SK-N-MC (cell line): ENCODE data around the gene ADGRA1.

ENCODE experiments used
- DNase-seq: peaks from one replicate; pipeline ENCODE4 v3.0.0-alpha.2; 2011; ENCODE audit warnings: low read depth, low spot score
- H3K27ac ChIP-seq: fragments of 200-600 bp; sonication (generic); 2 replicates; pipeline ENCODE4 v1.5.1; 2016; ENCODE audit warnings: mixed run types
- H3K36me3 ChIP-seq: fragments of 200-600 bp; sonication (generic); 2 replicates; pipeline ENCODE4 v1.6.1; 2017; ENCODE audit warnings: antibody characterized with exemption, low read length, mixed read lengths; ENCODE audit not compliant: insufficient read depth
- H3K4me3 ChIP-seq: fragments of 200-600 bp; sonication (generic); 2 replicates; pipeline ENCODE4 v1.5.1; 2016
- H3K9ac ChIP-seq: fragments of 200-600 bp; sonication (generic); 2 replicates; pipeline ENCODE4 v1.8.0; 2017; ENCODE audit warnings: mixed run types, mixed read lengths; ENCODE audit not compliant: insufficient read length
- H3K9me3 ChIP-seq: fragments of 200-600 bp; sonication (generic); 2 replicates; pipeline ENCODE4 v1.6.1; 2017; ENCODE audit warnings: low read depth, mild to moderate bottlenecking, antibody characterized with exemption, low read length, moderate library complexity, mixed read lengths
- EZH2 ChIP-seq: fragments of 200-600 bp; sonication (generic); IDR thresholded peaks from one replicate; pipeline ENCODE4 v1.6.1; 2017; ENCODE audit warnings: antibody characterized with exemption
- FOXP2 ChIP-seq: optimal IDR thresholded peaks from 2 replicates; pipeline ENCODE3; 2011; ENCODE audit warnings: mild to moderate bottlenecking, moderate library complexity; ENCODE audit not compliant: insufficient read depth; ENCODE audit errors: extremely low read length, control extremely low read depth
- POLR2AphosphoS5 ChIP-seq: IDR thresholded peaks from 2 replicates; pipeline ENCODE4 v1.6.1; 2012; ENCODE audit warnings: mild to moderate bottlenecking, low read depth, low read length, borderline replicate concordance

The ADGRA1 gene

DNA sequence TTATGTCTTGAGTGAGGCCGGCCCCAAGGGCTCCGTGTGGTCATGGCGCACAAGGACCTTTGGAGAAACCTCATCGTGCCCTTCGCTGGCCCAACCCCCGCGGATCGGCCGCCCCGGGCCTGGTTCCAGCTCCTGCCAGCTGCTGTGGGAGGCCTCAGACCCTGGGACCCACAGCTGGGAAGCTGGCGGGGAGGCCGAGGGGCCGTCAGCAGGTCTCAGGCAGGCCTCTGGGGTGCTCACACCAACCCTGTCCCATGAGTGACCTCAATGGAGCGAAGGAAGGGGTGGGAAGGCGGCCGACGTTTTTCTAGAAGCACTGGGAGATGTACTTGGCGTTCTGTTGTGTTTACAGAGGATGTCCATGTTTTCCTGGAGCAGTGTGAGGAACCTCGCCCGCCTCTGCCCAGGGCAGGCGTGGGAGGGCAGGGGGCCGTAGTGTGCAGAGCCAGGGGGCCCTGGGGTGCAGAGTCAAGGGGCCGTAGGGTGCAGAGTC lies 18.6 kb upstream of the ADGRA1 start:
- TF ChIP-seq FOXP2 (no peak), POLR2AphosphoS5 (no peak), EZH2 (no peak)
- no peak overlapping the region for H3K27ac ChIP-seq

DNA sequence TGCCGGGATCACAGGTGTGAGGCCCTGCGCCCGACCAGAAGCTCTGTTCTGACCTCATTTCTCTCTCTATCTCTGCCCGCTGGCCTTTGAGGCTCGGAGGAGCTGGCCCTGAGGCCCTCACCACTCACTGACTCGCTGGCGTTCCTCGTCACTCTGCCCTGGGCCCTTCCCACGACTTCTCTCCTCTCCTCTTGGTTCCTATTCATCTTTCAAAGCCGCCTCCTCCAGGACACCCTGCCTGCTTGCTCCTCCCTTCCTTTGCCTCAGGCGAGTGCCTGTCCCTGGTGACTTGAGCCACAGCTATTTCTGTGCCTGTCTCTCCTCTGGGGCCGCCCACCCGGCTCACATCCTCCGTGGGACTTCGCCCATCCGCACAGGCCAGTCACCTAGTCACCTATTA lies 17.3 kb upstream of the ADGRA1 start:
- Histone ChIP-seq H3K9ac (no peak overlapping the region), H3K4me3 (no peak overlapping the region), H3K36me3 (no peaks in the 10 kb centered on the region), H3K27ac (no peak overlapping the region), H3K9me3 (no peaks in the 10 kb centered on the region)
- no peak for TF ChIP-seq EZH2
- DNase-seq, result no peak

More for the DNA sequence above, 18.6 kb upstream of the ADGRA1 start:
- Histone ChIP-seq H3K9ac (no peak overlapping the region), H3K9me3 (no peaks in the 10 kb centered on the region), H3K36me3 (no peaks in the 10 kb centered on the region), H3K4me3 (no peak overlapping the region)
- no peak for DNase-seq

DNA sequence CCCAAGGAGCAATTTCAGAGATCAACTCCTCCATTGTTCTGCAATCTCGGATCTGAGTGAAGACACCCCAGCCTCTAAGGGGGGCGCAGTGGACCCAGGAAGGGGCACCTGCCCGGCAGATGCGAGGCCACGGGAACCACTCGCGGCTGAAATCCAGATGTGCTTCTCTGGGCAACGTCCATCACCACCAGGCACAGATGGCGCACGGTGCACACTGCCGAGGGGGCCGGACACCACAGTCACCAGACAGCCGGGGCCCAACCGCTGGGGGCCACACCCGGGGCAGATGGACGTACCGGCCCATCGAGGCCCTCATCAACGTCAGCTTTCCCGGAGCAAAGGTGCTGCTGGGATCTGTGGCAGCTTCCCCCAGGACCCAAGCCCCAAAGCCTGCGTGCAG lies 16.9 kb upstream of the ADGRA1 start:
- H3K4me3 ChIP-seq, result no peak overlapping the region
- no peaks in the 10 kb centered on the region for H3K36me3 ChIP-seq
- no peak overlapping the region for H3K9ac ChIP-seq
- no peaks in the 10 kb centered on the region for H3K9me3 ChIP-seq
- TF ChIP-seq FOXP2 (no peak), POLR2AphosphoS5 (no peak), EZH2 (no peak)
- no peak for DNase-seq
- H3K27ac ChIP-seq, result no peak overlapping the region

DNA sequence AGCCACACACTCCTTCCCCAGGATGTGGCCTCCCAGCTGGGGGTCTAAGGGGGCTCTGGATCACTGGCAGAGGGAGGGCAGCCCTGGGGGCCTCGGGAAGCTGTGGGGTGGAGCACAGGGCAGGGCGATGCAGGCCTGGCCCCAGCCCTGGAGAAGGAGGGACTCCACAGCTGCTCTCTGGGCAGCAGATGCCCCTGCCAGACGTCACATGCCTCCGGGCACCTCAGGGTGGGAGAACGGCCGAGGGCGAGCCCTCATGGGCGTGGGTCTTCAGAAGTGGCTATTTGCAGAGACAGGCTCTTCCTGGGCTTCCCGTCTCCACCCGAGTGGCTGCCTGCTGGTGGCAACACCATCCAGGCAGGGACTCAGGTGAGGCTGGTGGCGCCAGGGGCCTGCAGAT lies 16.0 kb upstream of the ADGRA1 start:
- TF ChIP-seq EZH2 (no peak), FOXP2 (no peak), POLR2AphosphoS5 (no peak)
- no peak overlapping the region for H3K9ac ChIP-seq
- no peak overlapping the region for H3K27ac ChIP-seq

DNA sequence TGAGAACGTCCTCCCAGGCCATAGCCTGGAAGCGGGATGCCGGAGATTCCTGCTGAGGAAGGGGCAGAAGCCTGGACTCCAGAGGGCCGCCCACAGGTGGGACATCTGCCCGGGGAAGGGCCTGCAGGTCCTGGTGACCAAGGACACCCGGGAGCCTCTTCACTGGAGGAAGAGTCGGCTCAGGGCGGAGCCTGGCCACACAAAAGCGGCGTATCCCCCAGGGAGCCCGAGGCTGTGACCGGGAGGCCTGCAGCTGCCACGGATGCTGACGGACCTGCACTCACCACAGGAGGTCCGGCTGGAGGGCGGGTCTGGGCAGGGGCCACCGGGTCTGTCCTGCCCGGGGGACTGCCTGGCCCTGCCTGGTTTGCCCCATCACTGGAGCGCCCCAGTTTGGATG lies 15.5 kb upstream of the ADGRA1 start:
- Histone ChIP-seq H3K9ac (no peak overlapping the region), H3K9me3 (no peaks in the 10 kb centered on the region), H3K36me3 (no peaks in the 10 kb centered on the region), H3K27ac (no peak overlapping the region), H3K4me3 (no peak overlapping the region)
- no peak for TF ChIP-seq EZH2
- no peak for TF ChIP-seq FOXP2
- TF ChIP-seq POLR2AphosphoS5, result no peak
- DNase-seq, result no peak

More for the DNA sequence above, 16.0 kb upstream of the ADGRA1 start:
- H3K9me3 ChIP-seq, result no peaks in the 10 kb centered on the region
- H3K4me3 ChIP-seq, result no peak overlapping the region
- DNase-seq, result no peak
- no peaks in the 10 kb centered on the region for H3K36me3 ChIP-seq

DNA sequence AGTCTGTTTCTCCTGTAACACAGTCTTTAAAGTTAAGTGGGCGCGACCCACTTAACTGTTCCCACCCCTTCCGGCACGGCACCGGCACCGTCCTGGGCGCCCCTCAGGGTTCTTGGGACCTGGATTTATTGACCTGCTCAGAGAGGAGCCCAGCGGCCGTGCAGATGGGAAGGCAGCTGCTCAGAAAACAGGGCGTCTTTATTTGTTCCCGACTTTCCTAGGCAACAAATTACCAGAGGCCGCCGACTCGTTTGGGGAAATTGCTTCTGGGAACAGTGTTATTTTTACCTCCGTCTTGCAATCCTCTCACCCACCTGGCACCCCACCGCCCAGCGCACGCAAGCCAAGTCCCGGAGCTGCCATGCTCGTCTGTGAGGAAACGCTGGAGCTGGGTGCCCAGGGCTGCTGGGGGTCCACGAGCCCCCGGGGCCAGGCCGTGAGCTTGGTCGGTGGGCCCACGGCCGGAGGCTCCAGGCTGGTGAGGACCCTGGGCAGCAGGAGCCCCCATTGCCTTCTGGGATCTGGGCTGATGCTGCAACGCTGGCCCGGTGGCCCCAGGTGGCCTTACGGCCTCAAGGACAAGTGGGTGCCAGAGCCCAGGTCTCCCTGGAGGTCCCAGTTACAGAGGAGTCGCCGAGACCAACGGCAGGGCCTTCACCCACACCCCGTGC lies 14.9 kb upstream of the ADGRA1 start:
- no peak for TF ChIP-seq EZH2
- no peak for TF ChIP-seq FOXP2
- Histone ChIP-seq H3K9me3 (no peaks in the 10 kb centered on the region), H3K9ac (no peak overlapping the region)

DNA sequence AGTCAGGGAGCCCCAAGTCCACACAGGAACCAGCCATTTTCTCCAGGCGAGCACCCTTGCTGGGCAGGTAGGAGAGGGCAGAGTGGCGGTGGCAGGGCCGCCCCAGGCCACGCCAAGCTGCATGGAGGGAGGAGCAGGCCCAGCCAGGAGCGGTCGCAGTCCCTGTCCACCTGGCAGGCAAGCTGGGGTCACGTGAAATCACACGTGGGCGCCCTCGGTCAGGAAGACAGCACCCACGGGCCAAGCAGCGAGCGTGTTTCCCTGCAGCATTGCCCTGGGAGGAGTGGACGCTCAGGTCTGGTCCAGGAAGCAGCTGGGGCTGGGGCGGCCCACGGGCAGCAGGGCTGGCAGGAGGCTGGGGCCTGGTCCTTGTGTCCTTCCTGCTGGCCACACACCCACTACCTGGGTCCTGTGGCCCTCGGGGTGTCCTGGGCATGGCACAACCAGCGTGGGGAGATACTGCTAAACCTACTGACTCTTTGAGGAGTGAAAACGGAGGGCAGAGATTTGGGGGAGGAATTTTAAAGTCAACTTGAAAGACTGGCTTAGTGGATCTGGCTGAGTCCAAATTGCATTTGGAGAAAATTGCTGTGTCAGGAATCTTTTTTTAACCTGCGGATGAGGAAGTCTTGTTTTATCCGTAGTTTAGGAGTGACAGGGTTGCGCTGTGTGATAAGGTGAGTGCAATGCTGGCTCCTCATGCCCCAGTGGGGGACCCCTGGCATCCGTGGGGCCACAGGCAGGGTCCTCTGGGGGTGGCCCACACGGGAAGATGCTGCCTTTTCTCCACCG lies 12.2 kb upstream of the ADGRA1 start:
- no peak for DNase-seq
- Histone ChIP-seq H3K4me3 (no peak overlapping the region), H3K9me3 (no peaks in the 10 kb centered on the region), H3K27ac (no peak overlapping the region), H3K9ac (no peak overlapping the region), H3K36me3 (no peaks in the 10 kb centered on the region)
- TF ChIP-seq POLR2AphosphoS5 (no peak), FOXP2 (no peak), EZH2 (no peak)

More for the DNA sequence above, 14.9 kb upstream of the ADGRA1 start:
- Histone ChIP-seq H3K4me3 (no peak overlapping the region), H3K27ac (no peak overlapping the region), H3K36me3 (no peaks in the 10 kb centered on the region)
- DNase-seq, result no peak

DNA sequence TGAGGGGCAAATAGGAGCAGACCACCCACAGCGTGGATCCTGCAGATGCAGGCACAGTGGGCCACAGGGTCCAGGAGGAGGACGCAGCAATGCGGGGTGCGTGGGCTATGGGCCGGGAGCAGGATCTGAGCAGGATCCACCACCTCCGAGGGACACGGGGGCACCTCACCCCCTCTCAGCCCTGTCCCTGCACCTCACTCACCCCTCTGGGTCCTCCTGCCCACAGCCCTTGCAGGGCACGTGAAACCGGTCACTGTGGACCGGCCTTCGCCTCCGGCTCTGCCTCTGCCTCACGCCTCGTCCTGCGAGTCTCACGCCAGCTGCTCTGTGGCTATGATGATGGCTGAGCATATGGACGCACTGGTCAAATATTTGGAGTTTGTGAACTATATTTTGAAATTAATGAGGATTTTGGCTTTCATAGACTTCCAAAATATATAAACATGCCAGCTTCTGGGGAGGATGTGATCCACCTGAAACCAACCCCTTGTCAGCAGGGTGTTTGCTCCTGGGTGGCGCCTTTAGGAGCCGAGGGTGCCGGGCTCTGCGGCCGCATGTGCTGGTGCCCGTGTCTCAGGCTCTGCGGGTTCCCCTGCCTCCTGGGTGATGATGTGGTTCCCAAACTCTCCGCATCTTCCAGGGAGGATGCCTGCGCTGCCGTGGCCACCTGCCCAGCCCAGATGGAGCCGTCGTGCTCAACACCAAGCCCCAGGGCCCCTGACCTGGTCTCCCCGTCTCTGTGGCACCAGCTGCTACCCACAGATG lies 11.3 kb upstream of the ADGRA1 start:
- no peaks in the 10 kb centered on the region for H3K9me3 ChIP-seq
- no peak for DNase-seq
- TF ChIP-seq FOXP2 (no peak), POLR2AphosphoS5 (no peak), EZH2 (no peak)

More for the DNA sequence above, 11.3 kb upstream of the ADGRA1 start:
- no peak overlapping the region for H3K4me3 ChIP-seq
- no peak overlapping the region for H3K27ac ChIP-seq
- no peak overlapping the region for H3K9ac ChIP-seq
- H3K36me3 ChIP-seq, result no peaks in the 10 kb centered on the region
